Activated CD4-positive, alpha-beta T cell treated with anti-CD3 and anti-CD28 coated beads, Interleukin-2, amount 50 U/mL, for 24 hours (primary cell): ENCODE measurements around the gene B4GALT5.
"Not testable (repeated sequence)": the region's sequence is repeated elsewhere in the genome, so short reads cannot be mapped to it uniquely, and the experiment has no call there.

Experiments
- DNase-seq, 2 donors: peaks; one replicate each; pipeline ENCODE4 v3.0.0-alpha.2; 2020; ENCODE audit warnings: low read depth in 1 of 2, low spot score in 1 of 2

B4GALT5 gene, protein sequence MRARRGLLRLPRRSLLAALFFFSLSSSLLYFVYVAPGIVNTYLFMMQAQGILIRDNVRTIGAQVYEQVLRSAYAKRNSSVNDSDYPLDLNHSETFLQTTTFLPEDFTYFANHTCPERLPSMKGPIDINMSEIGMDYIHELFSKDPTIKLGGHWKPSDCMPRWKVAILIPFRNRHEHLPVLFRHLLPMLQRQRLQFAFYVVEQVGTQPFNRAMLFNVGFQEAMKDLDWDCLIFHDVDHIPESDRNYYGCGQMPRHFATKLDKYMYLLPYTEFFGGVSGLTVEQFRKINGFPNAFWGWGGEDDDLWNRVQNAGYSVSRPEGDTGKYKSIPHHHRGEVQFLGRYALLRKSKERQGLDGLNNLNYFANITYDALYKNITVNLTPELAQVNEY

GRCh38 chr20:49713753-49714712, at the start of gene B4GALT5:
Gene B4GALT5 (minus strand): TSS chr20:49713878. CDS start chr20:49713690, 188 bp downstream.
- peak; percentile 26 to 47 for DNase-seq

DNA sequence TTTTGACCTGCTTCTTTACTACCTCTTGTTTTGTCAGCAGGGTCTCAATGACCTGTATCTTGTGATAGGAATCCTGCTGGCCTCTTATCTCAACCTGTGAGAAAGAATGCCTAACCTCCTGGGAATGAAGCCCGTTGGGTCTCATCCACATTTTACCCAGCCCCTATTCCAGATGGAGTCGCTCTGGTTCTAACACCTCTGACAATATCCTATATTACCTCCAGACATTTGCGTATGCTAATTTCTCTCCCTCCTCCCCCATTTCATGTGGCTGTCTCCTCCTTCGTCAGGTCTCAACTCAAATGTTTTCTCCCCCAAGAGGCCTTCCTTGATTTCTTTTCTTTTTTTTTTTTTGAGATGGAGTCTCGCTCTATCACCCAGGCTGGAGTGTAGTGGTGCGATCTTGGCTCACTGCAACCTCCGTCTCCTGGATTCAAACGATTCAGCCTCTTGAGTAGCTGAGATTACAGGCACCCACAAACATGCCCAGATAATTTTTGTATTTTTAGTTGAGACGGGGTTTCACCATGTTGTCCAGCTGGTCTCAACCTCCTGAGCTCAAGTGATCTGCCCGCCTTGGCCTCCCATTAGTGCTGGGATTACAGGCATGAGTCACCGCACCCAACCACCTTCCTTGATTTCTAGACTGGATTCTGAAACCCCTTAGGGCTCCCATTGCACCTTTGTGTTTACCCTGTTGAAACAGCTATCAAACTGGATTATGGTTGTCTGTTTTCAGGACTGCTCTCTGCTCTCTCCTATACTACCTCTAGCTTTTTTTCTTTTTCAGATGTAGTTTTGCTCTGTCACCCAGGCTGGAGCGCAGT, 49.5 kb upstream of the B4GALT5 start:
- no peak for DNase-seq

GRCh38 chr20:49761888-49762287, 48.2 kb upstream of the B4GALT5 start:
- not testable (repeated sequence) for DNase-seq

DNA sequence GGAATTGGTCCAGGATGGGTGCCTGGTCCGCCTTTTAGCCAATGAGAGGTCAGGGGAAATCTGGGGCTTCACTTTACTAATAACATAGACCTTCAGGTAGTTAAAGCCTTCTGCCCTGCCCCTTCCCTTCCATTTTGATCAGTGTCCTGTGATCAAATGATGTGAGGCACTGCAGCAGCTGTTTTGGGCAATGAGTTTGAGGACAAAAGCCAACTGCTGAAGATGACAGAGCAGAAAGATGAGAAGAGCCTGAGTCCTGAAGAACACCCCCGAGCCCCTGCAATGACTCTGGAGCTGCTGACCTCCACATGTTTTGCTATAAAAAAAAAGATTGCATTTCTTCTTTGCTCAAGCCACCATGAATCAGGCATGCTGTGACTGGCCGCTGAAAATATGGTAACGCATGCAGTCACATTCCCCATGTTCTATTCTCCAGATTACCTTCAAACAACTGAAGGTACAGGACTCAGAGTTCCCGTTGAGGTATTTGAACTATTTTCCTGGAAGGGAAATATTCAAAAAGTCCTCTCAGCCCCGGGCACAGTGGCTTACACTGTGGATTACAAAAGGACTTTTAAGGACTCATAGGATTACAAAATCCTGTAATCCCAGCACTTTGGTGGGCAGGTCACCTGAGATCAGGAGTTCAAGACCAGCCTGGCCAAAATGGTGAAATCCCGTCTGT, 45.7 kb upstream of the B4GALT5 start:
- DNase-seq = no peak

GRCh38 chr20:49758781-49759180, 45.1 kb upstream of the B4GALT5 start:
- no peak for DNase-seq

- DNase-seq = no peak
Observed at GRCh38 chr20:49757597-49757996, 43.9 kb upstream of the B4GALT5 start.

- DNase-seq = no peak
Observed at GRCh38 chr20:49756241-49756640, 42.6 kb upstream of the B4GALT5 start.

DNA sequence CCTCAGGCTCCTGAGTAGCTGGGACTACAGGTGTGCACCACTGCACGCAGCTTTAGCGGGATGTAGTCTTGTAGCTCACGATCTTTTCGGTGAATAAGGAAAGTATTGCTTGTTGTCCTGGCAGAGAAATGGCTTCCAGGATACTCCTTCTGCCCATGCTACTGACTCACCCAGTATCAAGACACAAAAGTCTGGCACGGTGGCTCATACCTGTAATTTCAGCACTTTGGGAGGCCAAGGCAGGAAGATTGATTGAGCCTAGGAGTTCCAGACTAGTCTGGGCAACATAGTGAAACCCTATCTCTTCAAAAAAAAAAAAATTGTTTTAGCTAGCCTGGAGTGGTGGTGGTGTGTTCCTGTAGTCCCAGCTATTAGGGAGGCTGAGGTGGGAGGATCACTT, 40.9 kb upstream of the B4GALT5 start:
- DNase-seq = no peak

DNA sequence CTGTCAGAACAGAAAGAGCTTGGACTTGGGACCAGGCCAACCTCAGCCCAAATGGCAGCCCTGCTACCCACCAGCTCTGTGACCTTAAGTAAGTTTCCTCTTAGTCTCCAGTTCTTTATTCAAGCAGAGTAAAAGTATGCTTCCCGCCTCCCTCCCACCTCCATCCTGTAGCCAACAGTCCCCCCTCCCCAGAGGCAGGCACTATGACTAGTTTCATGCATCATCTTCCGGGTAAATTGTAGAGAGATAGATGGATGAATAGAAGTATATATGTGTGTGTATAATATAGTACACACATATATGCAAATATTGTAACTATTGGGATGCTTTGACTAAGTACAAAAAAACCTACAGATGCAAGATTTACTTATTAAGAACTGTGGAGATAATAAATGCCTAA, 39.5 kb upstream of the B4GALT5 start:
- DNase-seq = no peak

- DNase-seq = no peak
Observed at GRCh38 chr20:49752201-49752903, 38.7 kb upstream of the B4GALT5 start.

GRCh38 chr20:49751397-49751736, 37.7 kb upstream of the B4GALT5 start:
- DNase-seq = no peak

- DNase-seq = no peak
Observed at GRCh38 chr20:49750611-49751396, 37.1 kb upstream of the B4GALT5 start.

DNA sequence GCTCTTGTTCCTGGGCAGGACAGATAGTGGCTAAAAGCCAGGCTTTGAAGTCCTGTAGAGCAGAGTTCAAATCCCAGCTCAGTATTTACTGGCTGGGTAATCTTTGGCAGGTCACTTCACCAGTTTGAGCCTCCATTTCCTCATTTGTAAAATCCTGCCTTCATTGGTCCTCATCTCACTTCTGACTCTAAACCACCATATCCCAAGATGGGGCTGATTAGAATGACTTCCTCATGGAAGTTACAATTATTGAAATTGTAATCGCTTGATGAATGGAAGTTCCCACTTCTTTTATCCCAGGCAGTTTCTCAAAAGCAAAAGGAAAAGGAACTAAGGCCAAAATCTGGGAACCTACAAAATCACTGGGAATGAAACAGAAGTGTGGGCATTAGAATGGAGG, 35.9 kb upstream of the B4GALT5 start:
- no peak for DNase-seq

GRCh38 chr20:49748525-49748838, 34.8 kb upstream of the B4GALT5 start:
- no peak for DNase-seq

DNA sequence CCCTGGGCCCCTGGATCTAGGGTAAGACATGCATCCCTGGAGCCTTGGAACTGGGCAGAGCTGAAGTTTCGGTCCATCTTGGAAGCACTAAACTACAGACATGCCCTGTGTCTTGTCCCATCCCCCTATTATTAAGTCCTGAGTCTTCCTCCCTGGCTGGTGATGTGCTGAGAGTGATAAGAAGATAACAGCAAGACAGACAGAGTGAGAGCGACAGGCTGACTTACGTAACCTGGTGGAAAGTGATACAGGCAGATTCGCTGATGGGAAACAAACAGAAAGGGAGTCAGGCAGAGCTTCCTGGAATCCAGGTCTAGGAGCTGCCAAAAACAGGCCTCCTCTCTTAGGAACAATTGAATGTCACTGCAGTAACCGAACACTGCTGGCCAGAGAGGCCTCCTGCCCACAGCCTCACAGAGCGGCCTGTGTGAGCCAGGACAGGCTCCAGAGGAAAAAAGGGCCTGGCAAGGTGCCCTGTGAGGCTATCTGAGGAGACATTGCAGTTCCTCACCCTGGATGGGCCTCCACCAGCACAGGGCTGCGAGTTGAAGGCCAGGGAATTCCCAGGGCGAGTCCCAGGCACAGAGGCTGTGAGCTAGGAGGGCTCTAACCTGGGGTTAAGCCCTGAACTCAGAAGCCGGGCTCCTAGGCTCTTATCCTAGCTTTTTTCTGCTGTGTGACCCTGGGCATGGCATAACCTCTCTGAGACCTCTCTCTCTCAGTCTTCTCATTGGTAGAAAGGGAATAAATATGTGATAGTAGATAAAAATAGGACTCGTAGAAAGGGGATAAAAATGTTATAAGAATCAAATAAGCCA, 34.2 kb upstream of the B4GALT5 start:
- DNase-seq = no peak

GRCh38 chr20:49742948-49743347, 29.3 kb upstream of the B4GALT5 start:
- DNase-seq = no peak

- no peak for DNase-seq
Observed at GRCh38 chr20:49741977-49742376, 28.3 kb upstream of the B4GALT5 start.

DNA sequence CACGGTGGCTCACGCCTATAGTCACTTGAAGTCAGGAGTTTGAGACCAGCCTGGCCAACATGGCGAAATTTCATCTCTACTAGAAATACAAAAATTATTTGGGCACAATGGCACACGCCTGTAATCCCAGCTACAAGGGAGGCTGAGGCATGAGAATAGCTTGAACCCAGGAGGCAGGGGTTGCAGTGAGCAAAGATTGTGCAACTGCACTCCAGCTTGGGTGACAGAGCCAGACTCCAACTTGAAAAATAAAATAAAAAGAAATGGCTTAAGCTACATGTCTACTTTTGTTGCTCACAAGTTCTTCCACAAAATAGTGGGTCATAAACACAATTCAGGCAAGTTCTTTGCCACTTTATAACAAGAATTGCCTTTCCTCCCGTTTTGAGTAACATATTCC, 27.1 kb upstream of the B4GALT5 start:
- no peak for DNase-seq

GRCh38 chr20:49739042-49739441, 25.4 kb upstream of the B4GALT5 start:
- no peak for DNase-seq
